HepG2 (cell line): ENCODE data around the gene DYSF. TPM values are rescaled to one million over a fixed set of nuclear protein-coding genes. Genes with fewer than 3 reads are reported as not detected.

Experiments
- ATAC-seq: fragments of 200-7000 bp; cut with Tn5 transposase; 3 replicates; pipeline ENCODE4 v1.9.1; 2020; ENCODE audit warnings: mild to moderate bottlenecking, moderate library complexity
- BruUV-seq: library from RNA; stranded (reverse); fragments of 400-500 nt; replicated peaks from 2 replicates; lab custom pipeline; 2021; lab: Mats Ljungman, UMichigan
- CTCF ChIA-PET: fragments of 300-600 bp; formaldehyde crosslinking; extraction: SDS; loops from one replicate; lab custom pipeline; 2021; ENCODE audit warnings: low total read pairs, inconsistent platforms, low intra/inter-chr PET ratio; lab: Yijun Ruan, JAX
- POLR2A ChIA-PET: fragments of 350-600 bp; sonication (Branson Sonifier 250); formaldehyde crosslinking; loops from one replicate; lab custom pipeline; 2020; ENCODE audit warnings: antibody characterized with exemption, inconsistent platforms; lab: Yijun Ruan, JAX
- DNase-seq: peaks from one replicate; pipeline ENCODE4 v3.0.0-alpha.2; 2015; ENCODE audit warnings: low spot score
- FAIRE-seq: peaks from 3 replicates; lab custom pipeline; 2011; peaks lifted over from hg19 to GRCh38; lab: Jason Lieb, UNC
- H2AFZ ChIP-seq: one replicate; pipeline ENCODE4 v1.6.1; 2011; ENCODE audit warnings: low read length, inconsistent platforms
- H3K27ac ChIP-seq: fragments of 300-600 bp; 3 replicates; pipeline ENCODE4 v1.8.0; 2011; ENCODE audit warnings: mixed run types, mild to moderate bottlenecking, mixed read lengths, low read length, inconsistent platforms; ENCODE audit not compliant: insufficient read depth; ENCODE audit errors: extremely low read length
- H3K27me3 ChIP-seq, 2 experiments: fragments of 200-600 bp in 1 of 2; 2 replicates in 1 of 2; 3 replicates in 1 of 2; pipeline versions ENCODE4 v1.6.0 to v1.8.0; 2011; ENCODE audit warnings: low read length in 2 of 2, mild to moderate bottlenecking in 2 of 2, moderate library complexity in 2 of 2, inconsistent platforms in 1 of 2; ENCODE audit not compliant: insufficient read depth in 2 of 2, control insufficient read depth in 1 of 2
- H3K36me3 ChIP-seq, 2 experiments: fragments of 200-600 bp in 1 of 2; replicated peaks in 1 of 2; 2 replicates in 1 of 2; 3 replicates in 1 of 2; pipeline versions ENCODE4 v1.5.1 to v1.8.0; 2011; ENCODE audit warnings: low read length in 2 of 2, inconsistent platforms in 1 of 2; ENCODE audit not compliant: insufficient read depth in 2 of 2, control insufficient read depth in 1 of 2
- H3K4me1 ChIP-seq: 2 replicates; pipeline ENCODE4 v1.5.1; 2012; ENCODE audit warnings: low read length, inconsistent platforms; ENCODE audit not compliant: insufficient read depth
- H3K4me2 ChIP-seq: 2 replicates; pipeline ENCODE4 v1.6.0; 2011; ENCODE audit warnings: low read depth, low read length, inconsistent platforms
- H3K4me3 ChIP-seq, 3 experiments: fragments of 200-600 bp in 1 of 3; sonication (generic), shearing (Covaris generic) in 1 of 3; replicated peaks in 1 of 3; 2 replicates each; pipeline ENCODE4 v1.5.1; 2011 to 2016; ENCODE audit warnings: low read length in 3 of 3, inconsistent platforms in 2 of 3, low read depth in 2 of 3, mild to moderate bottlenecking in 2 of 3, control low read depth in 1 of 3, mixed read lengths in 1 of 3; ENCODE audit not compliant: insufficient read depth in 1 of 3
- H3K79me2 ChIP-seq: one replicate; pipeline ENCODE4 v1.6.1; 2011; ENCODE audit warnings: low read length, inconsistent platforms; ENCODE audit not compliant: insufficient read depth
- H3K9ac ChIP-seq: 2 replicates; pipeline ENCODE4 v1.6.0; 2011; ENCODE audit warnings: mild to moderate bottlenecking, low read depth, low read length, inconsistent platforms; ENCODE audit not compliant: insufficient read depth
- H3K9me3 ChIP-seq: 2 replicates; pipeline ENCODE4 v1.5.1; 2012; ENCODE audit warnings: mild to moderate bottlenecking, low read length
- H4K20me1 ChIP-seq: 2 replicates; pipeline ENCODE4 v1.6.0; 2011; ENCODE audit warnings: inconsistent platforms, mild to moderate bottlenecking, low read length, moderate library complexity; ENCODE audit not compliant: insufficient read depth
- HNF4A ChIP-seq: sonication (generic); formaldehyde crosslinking; IDR thresholded peaks from 2 replicates; pipeline ENCODE4 v1.4.0; 2020; ENCODE audit warnings: missing genetic modification reagents
- IRF2 ChIP-seq: IDR thresholded peaks from 2 replicates; pipeline ENCODE4 v1.6.1; 2018; ENCODE audit warnings: missing genetic modification reagents, missing compliant biosample characterization
- NFYB ChIP-seq: sonication (generic); formaldehyde crosslinking; IDR thresholded peaks from 2 replicates; pipeline ENCODE4 v1.4.0; 2020; ENCODE audit warnings: missing genetic modification reagents
- RAD51 ChIP-seq: fragments of 450-650 bp; IDR thresholded peaks from 2 replicates; pipeline ENCODE4 v1.6.1; 2016; ENCODE audit warnings: borderline replicate concordance
- RORA ChIP-seq: sonication (generic); formaldehyde crosslinking; IDR thresholded peaks from 2 replicates; pipeline ENCODE4 v1.5.0; 2020; ENCODE audit warnings: mild to moderate bottlenecking, missing genetic modification reagents, moderate library complexity
- ZNF235 ChIP-seq: sonication (generic); formaldehyde crosslinking; IDR thresholded peaks from 2 replicates; pipeline ENCODE4 v1.8.1; 2023; ENCODE audit warnings: mild to moderate bottlenecking, missing genetic modification reagents, borderline replicate concordance
- ZNF274 ChIP-seq: sonication (generic); formaldehyde crosslinking; IDR thresholded peaks from 2 replicates; pipeline ENCODE4 v1.5.1; 2020; ENCODE audit warnings: mild to moderate bottlenecking, missing genetic modification reagents
- WGBS: methylation state at CpG from one replicate; pipeline ENCODE4 v1.1.6; 2017; ENCODE audit warnings: low lambda C conversion rate; 5-methylcytosine and 5-hydroxymethylcytosine counted together
- in situ Hi-C: cut with HindIII; loops from 2 replicates; pipeline ENCODE4 v1.10.0; 2017; ENCODE audit warnings: low pct_unique_long_range_greater_than_20kb; ENCODE audit not compliant: extremely low pct_ligation_motif_present
- intact Hi-C: fragments of 100-400 bp; cut with micrococcal nuclease; formaldehyde crosslinking; loops from one replicate; pipeline ENCODE4 v1.10.0; 2022; ENCODE audit not compliant: unreplicated experiment
- polyA plus RNA-seq, 8 experiments: library from polyadenylated mRNA; depleted of rRNA in 3 of 8; stranded (reverse) in 7 of 8; unstranded in 1 of 8; fragments of >200 nt; fragmentation: Illumina TruSeq in 4 of 8; extraction: Trizol in 4 of 8; gene quantifications; 2 replicates each; pipeline versions ENCODE4 v1.2.1 to v1.2.3, GENCODE V29; 2011 to 2016; ENCODE audit warnings: low read depth in 4 of 8, missing spikeins in 1 of 8, mixed read lengths in 1 of 8; ENCODE audit not compliant: insufficient read depth in 1 of 8
- total RNA-seq, 5 experiments: library from RNA; depleted of rRNA; stranded (reverse); fragments of >200 nt; fragmentation: Illumina TruSeq; extraction: Trizol; gene quantifications; 2 replicates each; pipeline ENCODE4 v1.2.3, GENCODE V29; 2016; ENCODE audit warnings: low read depth in 1 of 5
- TF ChIP-seq, protein P1 (sequence below): fragments of 450-650 bp; IDR thresholded peaks from 2 replicates; pipeline ENCODE4 v1.6.1; 2017; ENCODE audit warnings: mild to moderate bottlenecking
- TF ChIP-seq, protein P2 (sequence below): sonication (generic); formaldehyde crosslinking; IDR thresholded peaks from 2 replicates; pipeline ENCODE4 v1.4.0; 2020; ENCODE audit warnings: mild to moderate bottlenecking, missing genetic modification reagents
- TF ChIP-seq, protein P3 (sequence below): sonication (generic); formaldehyde crosslinking; conservative IDR thresholded peaks from 2 replicates; pipeline ENCODE4 v1.5.0; 2020; ENCODE audit warnings: missing genetic modification reagents

The DYSF gene
- total and polyA plus RNA-seq, 2 of the 13 experiments (the other 11 are each of a cell fraction or from before 2014, with no cell fraction given) = 0.15 to 2.4 TPM

DNA sequence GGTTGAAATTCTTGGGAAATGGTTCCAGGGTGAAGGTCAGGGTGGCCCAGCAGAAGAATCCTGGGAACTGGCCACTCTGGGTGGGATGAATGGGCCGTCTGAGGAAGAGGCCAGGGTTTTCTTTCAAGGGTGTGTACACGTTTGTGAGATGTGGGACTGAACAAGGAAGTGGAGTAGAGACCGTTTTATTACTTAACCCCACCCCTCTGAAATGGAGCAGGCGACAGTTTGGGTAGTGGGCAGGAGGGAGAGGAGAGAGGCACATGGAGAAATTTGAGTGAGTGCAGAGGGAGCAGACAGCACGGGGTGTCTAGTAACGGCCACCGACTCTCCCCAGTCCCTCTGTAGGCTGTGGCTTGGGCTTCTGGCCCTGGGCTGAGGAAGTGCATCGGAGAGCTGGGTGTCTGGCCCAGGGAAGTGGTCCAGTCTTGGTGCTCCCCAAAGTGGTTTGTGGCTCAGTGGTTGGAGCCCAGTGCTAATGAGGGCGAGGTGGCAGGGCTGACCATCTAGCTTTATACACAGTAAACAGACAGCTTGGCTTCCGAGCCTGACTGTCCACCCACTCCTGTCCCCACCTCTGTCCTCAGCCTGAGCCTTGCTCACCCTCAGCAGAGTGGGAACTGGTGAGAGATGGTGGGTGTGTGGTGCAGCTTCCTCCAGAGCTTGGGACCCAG is 135.3 kb downstream of the DYSF start:
- FAIRE-seq (no peak), ATAC-seq (no peak), DNase-seq (no peak)
- H3K4me1 ChIP-seq = peaks cover 10% of the 10 kb centered on the region; the same call in 1 of the 2 replicates
- no peak overlapping the region for H3K9ac ChIP-seq
- no peaks in the 10 kb centered on the region for H3K79me2 ChIP-seq
- TF ChIP-seq RORA (CRISPR knock-in tag) = no peak
- no peak for TF ChIP-seq ZNF235 (CRISPR knock-in tag)
- TF ChIP-seq, protein P1, sequence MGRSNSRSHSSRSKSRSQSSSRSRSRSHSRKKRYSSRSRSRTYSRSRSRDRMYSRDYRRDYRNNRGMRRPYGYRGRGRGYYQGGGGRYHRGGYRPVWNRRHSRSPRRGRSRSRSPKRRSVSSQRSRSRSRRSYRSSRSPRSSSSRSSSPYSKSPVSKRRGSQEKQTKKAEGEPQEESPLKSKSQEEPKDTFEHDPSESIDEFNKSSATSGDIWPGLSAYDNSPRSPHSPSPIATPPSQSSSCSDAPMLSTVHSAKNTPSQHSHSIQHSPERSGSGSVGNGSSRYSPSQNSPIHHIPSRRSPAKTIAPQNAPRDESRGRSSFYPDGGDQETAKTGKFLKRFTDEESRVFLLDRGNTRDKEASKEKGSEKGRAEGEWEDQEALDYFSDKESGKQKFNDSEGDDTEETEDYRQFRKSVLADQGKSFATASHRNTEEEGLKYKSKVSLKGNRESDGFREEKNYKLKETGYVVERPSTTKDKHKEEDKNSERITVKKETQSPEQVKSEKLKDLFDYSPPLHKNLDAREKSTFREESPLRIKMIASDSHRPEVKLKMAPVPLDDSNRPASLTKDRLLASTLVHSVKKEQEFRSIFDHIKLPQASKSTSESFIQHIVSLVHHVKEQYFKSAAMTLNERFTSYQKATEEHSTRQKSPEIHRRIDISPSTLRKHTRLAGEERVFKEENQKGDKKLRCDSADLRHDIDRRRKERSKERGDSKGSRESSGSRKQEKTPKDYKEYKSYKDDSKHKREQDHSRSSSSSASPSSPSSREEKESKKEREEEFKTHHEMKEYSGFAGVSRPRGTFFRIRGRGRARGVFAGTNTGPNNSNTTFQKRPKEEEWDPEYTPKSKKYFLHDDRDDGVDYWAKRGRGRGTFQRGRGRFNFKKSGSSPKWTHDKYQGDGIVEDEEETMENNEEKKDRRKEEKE = no peak
- no peak for TF ChIP-seq HNF4A (CRISPR knock-in tag)
- no peak for TF ChIP-seq RAD51
- no peak for TF ChIP-seq IRF2
- TF ChIP-seq, protein P2, sequence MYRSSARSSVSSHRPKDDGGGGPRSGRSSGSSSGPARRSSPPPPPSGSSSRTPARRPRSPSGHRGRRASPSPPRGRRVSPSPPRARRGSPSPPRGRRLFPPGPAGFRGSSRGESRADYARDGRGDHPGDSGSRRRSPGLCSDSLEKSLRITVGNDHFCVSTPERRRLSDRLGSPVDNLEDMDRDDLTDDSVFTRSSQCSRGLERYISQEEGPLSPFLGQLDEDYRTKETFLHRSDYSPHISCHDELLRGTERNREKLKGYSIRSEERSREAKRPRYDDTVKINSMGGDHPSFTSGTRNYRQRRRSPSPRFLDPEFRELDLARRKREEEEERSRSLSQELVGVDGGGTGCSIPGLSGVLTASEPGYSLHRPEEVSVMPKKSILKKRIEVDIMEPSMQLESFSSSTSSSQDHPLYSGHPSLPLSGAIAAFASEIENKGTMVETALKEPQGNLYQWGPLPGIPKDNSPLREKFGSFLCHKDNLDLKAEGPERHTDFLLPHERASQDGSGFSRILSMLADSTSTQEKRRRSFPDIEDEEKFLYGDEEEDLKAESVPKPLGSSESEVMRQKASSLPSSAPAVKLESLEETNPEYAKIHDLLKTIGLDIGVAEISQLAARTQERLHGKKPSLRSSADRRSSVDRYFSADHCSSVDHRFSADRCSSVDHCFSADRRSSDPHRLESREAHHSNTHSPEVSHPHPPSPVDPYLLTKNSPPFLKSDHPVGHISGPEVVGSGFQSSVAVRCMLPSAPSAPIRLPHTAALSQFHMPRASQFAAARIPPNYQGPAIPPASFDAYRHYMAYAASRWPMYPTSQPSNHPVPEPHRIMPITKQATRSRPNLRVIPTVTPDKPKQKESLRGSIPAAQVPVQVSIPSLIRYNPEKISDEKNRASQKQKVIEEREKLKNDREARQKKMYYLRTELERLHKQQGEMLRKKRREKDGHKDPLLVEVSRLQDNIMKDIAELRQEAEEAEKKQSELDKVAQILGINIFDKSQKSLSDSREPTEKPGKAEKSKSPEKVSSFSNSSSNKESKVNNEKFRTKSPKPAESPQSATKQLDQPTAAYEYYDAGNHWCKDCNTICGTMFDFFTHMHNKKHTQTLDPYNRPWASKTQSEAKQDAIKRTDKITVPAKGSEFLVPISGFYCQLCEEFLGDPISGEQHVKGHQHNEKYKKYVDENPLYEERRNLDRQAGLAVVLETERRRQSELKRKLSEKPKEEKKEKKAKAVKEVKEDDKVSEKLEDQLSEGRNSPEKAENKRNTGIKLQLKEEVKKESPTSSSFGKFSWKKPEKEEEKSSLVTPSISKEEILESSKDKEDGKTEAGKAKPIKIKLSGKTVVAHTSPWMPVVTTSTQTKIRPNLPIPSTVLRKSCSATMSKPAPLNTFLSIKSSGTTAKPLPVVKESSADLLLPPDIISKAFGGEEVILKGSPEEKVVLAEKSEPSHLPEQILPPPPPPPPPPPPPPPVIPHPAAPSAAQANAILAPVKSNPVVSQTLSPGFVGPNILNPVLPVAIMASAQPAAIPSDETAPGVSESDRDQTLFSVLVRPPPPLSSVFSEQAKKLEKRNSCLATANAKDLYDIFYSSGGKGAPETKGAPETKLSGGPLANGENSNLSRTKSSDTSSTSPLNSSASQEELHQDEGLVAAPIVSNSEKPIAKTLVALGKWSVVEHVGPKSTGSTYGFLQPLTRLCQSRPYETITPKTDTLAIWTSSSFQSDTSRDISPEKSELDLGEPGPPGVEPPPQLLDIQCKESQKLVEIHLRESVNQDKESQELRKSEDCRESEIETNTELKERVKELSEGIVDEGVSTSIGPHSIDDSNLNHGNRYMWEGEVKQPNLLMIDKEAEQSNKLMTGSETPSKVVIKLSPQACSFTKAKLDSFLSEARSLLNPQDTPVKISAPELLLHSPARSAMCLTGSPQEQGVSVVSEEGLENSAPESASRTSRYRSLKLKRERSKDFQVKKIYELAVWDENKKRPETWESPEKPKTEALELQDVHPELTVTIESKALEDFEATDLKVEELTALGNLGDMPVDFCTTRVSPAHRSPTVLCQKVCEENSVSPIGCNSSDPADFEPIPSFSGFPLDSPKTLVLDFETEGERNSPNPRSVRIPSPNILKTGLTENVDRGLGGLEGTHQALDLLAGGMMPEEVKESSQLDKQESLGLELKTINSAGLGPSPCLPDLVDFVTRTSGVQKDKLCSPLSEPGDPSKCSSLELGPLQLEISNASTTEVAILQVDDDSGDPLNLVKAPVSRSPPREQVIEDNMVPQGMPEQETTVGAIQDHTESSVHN = no peak
- TF ChIP-seq, protein P3, sequence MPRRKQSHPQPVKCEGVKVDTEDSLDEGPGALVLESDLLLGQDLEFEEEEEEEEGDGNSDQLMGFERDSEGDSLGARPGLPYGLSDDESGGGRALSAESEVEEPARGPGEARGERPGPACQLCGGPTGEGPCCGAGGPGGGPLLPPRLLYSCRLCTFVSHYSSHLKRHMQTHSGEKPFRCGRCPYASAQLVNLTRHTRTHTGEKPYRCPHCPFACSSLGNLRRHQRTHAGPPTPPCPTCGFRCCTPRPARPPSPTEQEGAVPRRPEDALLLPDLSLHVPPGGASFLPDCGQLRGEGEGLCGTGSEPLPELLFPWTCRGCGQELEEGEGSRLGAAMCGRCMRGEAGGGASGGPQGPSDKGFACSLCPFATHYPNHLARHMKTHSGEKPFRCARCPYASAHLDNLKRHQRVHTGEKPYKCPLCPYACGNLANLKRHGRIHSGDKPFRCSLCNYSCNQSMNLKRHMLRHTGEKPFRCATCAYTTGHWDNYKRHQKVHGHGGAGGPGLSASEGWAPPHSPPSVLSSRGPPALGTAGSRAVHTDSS (CRISPR knock-in tag) = no peak
- TF ChIP-seq ZNF274 (CRISPR knock-in tag) = no peak
- no peak for TF ChIP-seq NFYB (CRISPR knock-in tag)
- H3K4me3 ChIP-seq = no peak overlapping the region
- no peaks in the 10 kb centered on the region for H4K20me1 ChIP-seq
- no peaks in the 10 kb centered on the region for H3K9me3 ChIP-seq
- CTCF ChIA-PET = no interaction called here
- peaks cover 7 to 16% of the 10 kb centered on the region in 2 experiments; a peak in 4 of 5 replicates for H3K27me3 ChIP-seq
- intact Hi-C loops (no loop called here), in situ Hi-C loops (no loop called here)
- BruUV-seq = no TSS peak
- no peak overlapping the region for H2AFZ ChIP-seq
- H3K36me3 ChIP-seq = no peaks in the 10 kb centered on the region
- H3K4me2 ChIP-seq = no peak overlapping the region
- H3K27ac ChIP-seq = no peak overlapping the region
- POLR2A ChIA-PET = no interaction called here
- 36% methylated on average over 10 of the region's 10 CpGs for WGBS
